OCI-LY7 (cell line): ENCODE measurements around the gene ANKS1A.

Experiments
- EZH2phosphoT487 ChIP-seq: fragments of 200-600 bp; sonication (generic); IDR thresholded peaks from 2 replicates; pipeline ENCODE4 v1.6.1; 2018; ENCODE audit warnings: low read depth, borderline replicate concordance, mild to moderate bottlenecking, mixed run types, antibody characterized with exemption, low read length, moderate library complexity, mixed read lengths
- TF ChIP-seq, protein P1 (sequence below): fragments of 200-600 bp; sonication (generic); conservative IDR thresholded peaks from 2 replicates; pipeline ENCODE4 v1.5.1; 2014; ENCODE audit warnings: mild to moderate bottlenecking, antibody characterized with exemption, low read length, moderate library complexity, mixed read lengths

DNA sequence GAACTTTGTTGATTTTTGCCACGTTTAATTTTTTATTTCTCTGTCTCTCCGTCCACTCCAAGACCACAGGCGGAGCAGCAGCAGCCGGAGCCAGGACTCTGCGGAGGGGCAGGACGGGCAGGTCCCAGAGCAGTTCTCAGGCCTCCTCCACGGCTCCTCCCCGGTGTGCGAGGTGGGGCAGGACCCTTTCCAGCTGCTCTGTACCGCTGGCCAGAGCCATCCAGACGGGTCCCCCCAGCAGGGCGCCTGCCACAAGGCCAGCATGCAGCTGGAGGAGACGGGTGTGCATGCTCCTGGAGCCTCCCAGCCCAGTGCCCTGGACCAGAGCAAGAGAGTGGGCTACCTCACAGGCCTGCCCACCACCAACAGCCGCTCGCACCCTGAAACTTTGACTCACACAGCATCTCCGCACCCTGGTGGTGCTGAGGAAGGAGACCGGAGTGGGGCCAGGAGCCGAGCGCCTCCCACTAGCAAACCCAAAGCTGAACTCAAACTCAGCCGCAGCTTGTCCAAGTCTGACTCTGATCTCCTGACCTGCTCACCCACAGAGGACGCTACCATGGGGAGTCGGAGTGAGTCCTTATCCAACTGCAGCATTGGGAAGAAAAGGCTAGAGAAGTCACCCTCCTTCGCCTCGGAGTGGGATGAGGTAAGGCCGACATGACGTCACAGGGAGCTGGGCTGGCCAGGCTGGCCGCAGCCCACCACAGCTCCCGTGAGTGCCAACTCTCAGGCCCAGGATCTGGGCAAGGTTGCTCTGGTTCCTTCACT lies 128.5 kb downstream of the ANKS1A start:
- TF ChIP-seq, protein P1, sequence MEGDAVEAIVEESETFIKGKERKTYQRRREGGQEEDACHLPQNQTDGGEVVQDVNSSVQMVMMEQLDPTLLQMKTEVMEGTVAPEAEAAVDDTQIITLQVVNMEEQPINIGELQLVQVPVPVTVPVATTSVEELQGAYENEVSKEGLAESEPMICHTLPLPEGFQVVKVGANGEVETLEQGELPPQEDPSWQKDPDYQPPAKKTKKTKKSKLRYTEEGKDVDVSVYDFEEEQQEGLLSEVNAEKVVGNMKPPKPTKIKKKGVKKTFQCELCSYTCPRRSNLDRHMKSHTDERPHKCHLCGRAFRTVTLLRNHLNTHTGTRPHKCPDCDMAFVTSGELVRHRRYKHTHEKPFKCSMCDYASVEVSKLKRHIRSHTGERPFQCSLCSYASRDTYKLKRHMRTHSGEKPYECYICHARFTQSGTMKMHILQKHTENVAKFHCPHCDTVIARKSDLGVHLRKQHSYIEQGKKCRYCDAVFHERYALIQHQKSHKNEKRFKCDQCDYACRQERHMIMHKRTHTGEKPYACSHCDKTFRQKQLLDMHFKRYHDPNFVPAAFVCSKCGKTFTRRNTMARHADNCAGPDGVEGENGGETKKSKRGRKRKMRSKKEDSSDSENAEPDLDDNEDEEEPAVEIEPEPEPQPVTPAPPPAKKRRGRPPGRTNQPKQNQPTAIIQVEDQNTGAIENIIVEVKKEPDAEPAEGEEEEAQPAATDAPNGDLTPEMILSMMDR, result no peak
- no peak for TF ChIP-seq EZH2phosphoT487
